Neuronal stem cell (in vitro differentiated cells): ENCODE data around the gene EHMT2.
A peak's percentile ranks its signal among the peaks of the same experiment; 100 is the strongest.

Experiments used
- DNase-seq: peaks from one replicate; pipeline ENCODE4 v3.0.0-alpha.2; 2013; ENCODE audit warnings: low spot score
- H2AFZ ChIP-seq: one replicate; pipeline ENCODE4 v1.6.1; 2013; ENCODE audit warnings: mild to moderate bottlenecking, low read length, inconsistent platforms
- H2AK5ac ChIP-seq: 2 replicates; pipeline ENCODE4 v1.6.1; 2013; ENCODE audit warnings: low read depth, mild to moderate bottlenecking, inconsistent platforms, low read length, moderate library complexity, mixed read lengths
- H2BK120ac ChIP-seq: 2 replicates; pipeline ENCODE4 v1.6.1; 2013; ENCODE audit warnings: low read depth, mild to moderate bottlenecking, inconsistent platforms, low read length, moderate library complexity, mixed read lengths
- H2BK12ac ChIP-seq: one replicate; pipeline ENCODE4 v1.6.1; 2013; ENCODE audit warnings: low read length, inconsistent platforms
- H2BK15ac ChIP-seq: 2 replicates; pipeline ENCODE4 v1.6.1; 2013; ENCODE audit warnings: mild to moderate bottlenecking, low read length, inconsistent platforms, mixed read lengths
- H2BK5ac ChIP-seq: one replicate; pipeline ENCODE4 v1.6.1; 2013; ENCODE audit warnings: inconsistent platforms, mild to moderate bottlenecking, low read length, moderate library complexity
- H3K14ac ChIP-seq: one replicate; pipeline ENCODE4 v1.6.1; 2013; ENCODE audit warnings: low read length, inconsistent platforms
- H3K18ac ChIP-seq: 2 replicates; pipeline ENCODE4 v1.6.1; 2013; ENCODE audit warnings: low read length, inconsistent platforms
- H3K23ac ChIP-seq: 2 replicates; pipeline ENCODE4 v1.6.1; 2013; ENCODE audit warnings: low read depth, mild to moderate bottlenecking, mixed read lengths, low read length, inconsistent platforms; ENCODE audit not compliant: poor library complexity
- H3K27ac ChIP-seq: replicated peaks from 3 replicates; pipeline ENCODE4 v1.5.1; 2013; ENCODE audit warnings: low read length, inconsistent platforms
- H3K27me3 ChIP-seq, 3 experiments: 2 replicates each; pipeline ENCODE4 v1.6.1; 2013; ENCODE audit warnings: low read length in 3 of 3, mild to moderate bottlenecking in 2 of 3, inconsistent platforms in 1 of 3, low read depth in 1 of 3, mixed read lengths in 1 of 3, moderate library complexity in 1 of 3; ENCODE audit not compliant: control insufficient read depth in 3 of 3, insufficient read depth in 3 of 3
- H3K36me3 ChIP-seq, 2 donors: replicated peaks in 1 of 2; 2 replicates each; pipeline ENCODE4 v1.6.1; 2013; ENCODE audit warnings: low read length in 2 of 2; ENCODE audit not compliant: control insufficient read depth in 2 of 2, insufficient read depth in 2 of 2
- H3K4ac ChIP-seq: 2 replicates; pipeline ENCODE4 v1.6.1; 2013; ENCODE audit warnings: inconsistent platforms, mild to moderate bottlenecking, low read length, moderate library complexity
- H3K4me1 ChIP-seq, 2 donors: 1 replicate in 1 of 2; 2 replicates in 1 of 2; pipeline ENCODE4 v1.6.1; 2013; ENCODE audit warnings: low read length in 2 of 2, low read depth in 1 of 2; ENCODE audit not compliant: control insufficient read depth in 2 of 2, insufficient read depth in 1 of 2
- H3K4me2 ChIP-seq: one replicate; pipeline ENCODE4 v1.6.1; 2013; ENCODE audit warnings: mild to moderate bottlenecking, low read length, inconsistent platforms; ENCODE audit not compliant: insufficient read depth, poor library complexity, severe bottlenecking
- H3K4me3 ChIP-seq, 2 donors: 2 replicates each; pipeline ENCODE4 v1.5.1; 2013; ENCODE audit warnings: low read length in 2 of 2, mild to moderate bottlenecking in 2 of 2, inconsistent platforms in 1 of 2, moderate library complexity in 1 of 2
- H3K79me1 ChIP-seq: one replicate; pipeline ENCODE4 v1.6.1; 2013; ENCODE audit warnings: low read depth, mild to moderate bottlenecking, inconsistent platforms, low read length, moderate library complexity
- H3K9ac ChIP-seq: one replicate; pipeline ENCODE4 v1.6.1; 2013; ENCODE audit warnings: mild to moderate bottlenecking, low read depth, low read length, inconsistent platforms; ENCODE audit not compliant: poor library complexity
- H3K9me3 ChIP-seq, 2 donors: replicated peaks in 1 of 2; 2 replicates each; pipeline versions ENCODE3 to v1.6.1; 2013; ENCODE audit warnings: low read length in 2 of 2, mild to moderate bottlenecking in 2 of 2, inconsistent platforms in 1 of 2, low read depth in 1 of 2, mixed read lengths in 1 of 2, moderate library complexity in 1 of 2; ENCODE audit not compliant: control insufficient read depth in 2 of 2, insufficient read depth in 1 of 2
- H4K8ac ChIP-seq: one replicate; pipeline ENCODE4 v1.6.1; 2013; ENCODE audit warnings: low read depth, mild to moderate bottlenecking, inconsistent platforms, low read length, moderate library complexity
- H4K91ac ChIP-seq: one replicate; pipeline ENCODE4 v1.6.1; 2013; ENCODE audit warnings: low read length, low read depth, mild to moderate bottlenecking, inconsistent platforms; ENCODE audit not compliant: poor library complexity
- WGBS, 2 donors: extraction: QIAGEN DNeasy Blood & Tissue Kit; methylation state at CpG; one replicate each; pipeline ENCODE4 v1.1.7; 2013; ENCODE audit warnings: missing lambda C conversion rate in 2 of 2, mixed read lengths in 1 of 2; ENCODE audit not compliant: insufficient read length in 2 of 2, insufficient replicate concordance in 1 of 2; ENCODE audit errors: extremely low coverage in 2 of 2; 5-methylcytosine and 5-hydroxymethylcytosine counted together

EHMT2 gene

DNA sequence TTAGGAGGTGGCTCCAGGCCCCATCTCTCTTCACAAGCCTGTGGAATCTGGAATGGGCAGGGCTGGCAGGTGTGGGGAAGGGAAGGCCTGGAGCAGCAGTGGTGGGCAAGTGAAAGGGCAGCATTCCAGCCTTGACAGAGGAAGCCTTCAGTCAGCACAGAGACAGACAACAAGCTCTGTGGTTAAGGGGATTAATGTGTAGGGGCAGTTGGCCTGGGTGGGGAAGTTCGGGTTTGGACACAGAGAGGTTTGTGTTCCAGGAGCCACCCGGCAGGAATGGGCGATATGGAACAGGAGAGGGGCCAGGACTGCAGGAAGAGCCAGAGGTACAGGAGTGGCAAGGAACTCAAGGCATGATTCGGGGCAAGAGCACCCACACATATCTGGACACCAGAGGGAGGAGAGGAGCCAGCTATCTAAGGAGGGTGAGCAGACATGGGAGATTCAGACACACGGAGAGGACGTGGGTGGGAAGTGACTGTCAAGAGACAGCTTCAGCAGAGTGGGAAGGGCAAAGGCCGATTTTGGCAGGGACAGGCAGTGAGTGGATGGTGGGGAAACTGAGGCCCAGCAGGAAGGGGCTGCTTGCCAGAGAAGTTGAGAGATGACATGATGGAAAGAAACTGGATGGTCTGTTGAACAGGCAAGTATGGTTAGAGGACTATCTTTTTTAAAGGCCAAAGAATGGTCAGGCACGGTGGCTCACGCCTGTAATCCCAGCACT is 16.2 kb downstream of the EHMT2 start:
- Histone ChIP-seq H2BK15ac (no peak overlapping the region), H3K4me1 (no peaks in the 10 kb centered on the region), H3K27ac (no peak overlapping the region), H4K91ac (peak overlapping the region; percentile 8), H3K79me1 (no peaks in the 10 kb centered on the region), H3K4me3 (no peak overlapping the region), H3K23ac (no peak overlapping the region), H2AFZ (no peak overlapping the region), H2BK5ac (no peak overlapping the region), H3K4me2 (no peak overlapping the region), H3K9me3 (no peaks in the 10 kb centered on the region), H2BK120ac (no peak overlapping the region), H4K8ac (peak overlapping the region; percentile 56), H3K9ac (no peak overlapping the region), H3K14ac (no peak overlapping the region), H3K18ac (no peak overlapping the region), H3K27me3 (no peaks in the 10 kb centered on the region), H3K36me3 (peaks cover 54 to 66% of the 10 kb centered on the region in 2 donors), H2AK5ac (no peak overlapping the region), H3K4ac (no peak overlapping the region), H2BK12ac (no peak overlapping the region)
- no peak for DNase-seq
- no CpG with 5 or more reads among the region's 9 CpGs for WGBS, 2 donors

DNA sequence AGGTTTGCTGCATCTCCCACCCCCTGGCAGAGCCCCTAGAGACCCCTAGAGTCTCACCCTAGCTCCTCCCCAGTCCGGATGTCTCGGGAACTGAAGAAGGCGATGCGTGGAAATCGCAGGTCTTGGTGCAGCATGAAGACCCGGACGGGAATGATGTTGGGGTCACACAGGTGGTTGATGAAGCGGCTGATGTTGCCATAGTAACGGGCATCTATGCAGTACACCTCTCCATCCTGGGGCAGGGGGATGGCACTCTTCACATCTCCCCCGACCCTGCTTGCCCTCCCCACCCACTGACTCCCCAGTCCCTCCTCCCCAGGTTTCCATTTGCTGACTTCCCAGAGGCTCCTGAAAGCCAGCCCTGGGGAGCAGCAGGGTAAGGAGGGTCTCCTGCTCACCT is 16.9 kb downstream of the EHMT2 start:
- Histone ChIP-seq H3K27me3 (no peaks in the 10 kb centered on the region), H3K9me3 (no peaks in the 10 kb centered on the region), H2AK5ac (no peak overlapping the region), H3K23ac (no peak overlapping the region), H3K36me3 (peaks cover 51 to 59% of the 10 kb centered on the region in 2 donors), H2BK5ac (no peak overlapping the region), H2AFZ (no peak overlapping the region), H2BK120ac (no peak overlapping the region), H3K79me1 (no peaks in the 10 kb centered on the region), H2BK15ac (no peak overlapping the region), H3K4me2 (no peak overlapping the region), H4K91ac (no peak overlapping the region), H3K4me3 (no peak overlapping the region), H3K9ac (no peak overlapping the region), H3K4me1 (no peaks in the 10 kb centered on the region), H4K8ac (no peak overlapping the region), H3K27ac (no peak overlapping the region), H2BK12ac (no peak overlapping the region), H3K18ac (no peak overlapping the region), H3K4ac (no peak overlapping the region), H3K14ac (no peak overlapping the region)
- DNase-seq = no peak
- WGBS, 2 donors = no CpG with 5 or more reads among the region's 10 CpGs

DNA sequence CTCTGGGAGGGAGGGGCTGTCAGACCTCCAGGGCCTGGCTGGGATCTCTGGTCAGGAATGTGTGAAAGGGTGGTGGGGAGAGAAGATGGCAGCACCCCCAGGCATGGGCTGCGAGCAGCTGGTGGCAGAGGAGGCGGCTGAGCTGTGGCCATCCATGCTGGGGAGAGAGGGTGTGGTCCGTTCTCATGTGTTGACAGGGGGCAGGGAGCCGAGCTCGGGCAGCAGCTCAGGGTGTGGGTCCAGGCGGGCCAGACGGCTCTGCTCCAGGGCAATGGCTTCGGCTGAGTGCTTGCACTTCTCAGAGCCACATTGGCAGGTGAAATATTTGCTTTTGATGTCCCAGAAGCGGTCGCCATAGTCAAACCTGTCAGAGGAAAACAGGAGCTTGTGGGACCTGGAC is 17.6 kb downstream of the EHMT2 start:
- Histone ChIP-seq H4K91ac (no peak overlapping the region), H3K4me1 (no peaks in the 10 kb centered on the region), H2BK15ac (no peak overlapping the region), H3K79me1 (no peaks in the 10 kb centered on the region), H3K18ac (no peak overlapping the region), H2BK5ac (no peak overlapping the region), H3K27me3 (no peaks in the 10 kb centered on the region), H3K27ac (no peak overlapping the region), H2AFZ (no peak overlapping the region), H3K14ac (no peak overlapping the region), H3K9ac (no peak overlapping the region), H4K8ac (peak overlapping the region; percentile 25), H3K4ac (no peak overlapping the region), H3K4me2 (no peak overlapping the region), H2AK5ac (no peak overlapping the region), H3K36me3 (peaks cover 48 to 53% of the 10 kb centered on the region in 2 donors), H3K9me3 (no peaks in the 10 kb centered on the region), H2BK12ac (no peak overlapping the region), H3K23ac (no peak overlapping the region), H2BK120ac (no peak overlapping the region), H3K4me3 (no peak overlapping the region)
- DNase-seq = no peak
- no CpG with 5 or more reads among the region's 10 CpGs for WGBS, 2 donors

DNA sequence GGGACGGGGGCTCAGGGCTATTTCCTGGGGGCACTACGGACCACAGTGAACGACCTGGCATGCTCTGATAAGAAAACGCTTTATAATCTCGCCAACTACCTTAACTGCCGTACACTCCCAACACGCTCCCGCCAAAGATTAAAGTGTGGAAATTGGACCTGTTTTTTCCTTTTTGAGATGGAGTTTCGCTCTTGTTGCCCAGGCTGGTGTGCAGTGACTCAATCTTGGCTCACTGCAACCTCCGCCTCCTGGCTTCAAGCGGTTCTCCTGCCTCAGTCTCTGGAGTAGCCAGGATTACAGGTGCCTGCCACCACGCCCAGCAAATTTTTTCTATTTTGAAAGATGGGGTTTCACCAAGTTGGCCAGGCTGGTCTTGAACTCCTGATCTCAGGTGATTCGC is 18.4 kb downstream of the EHMT2 start:
- H3K9me3 ChIP-seq = no peaks in the 10 kb centered on the region
- H2BK12ac ChIP-seq = no peak overlapping the region
- H3K79me1 ChIP-seq = no peaks in the 10 kb centered on the region
- no peak overlapping the region for H2BK15ac ChIP-seq
- no peak overlapping the region for H3K4me2 ChIP-seq
- peaks cover 40 to 46% of the 10 kb centered on the region in 2 donors for H3K36me3 ChIP-seq
- no peak overlapping the region for H3K4me3 ChIP-seq
- no peak overlapping the region for H3K18ac ChIP-seq
- H3K4me1 ChIP-seq = no peaks in the 10 kb centered on the region
- no peak overlapping the region for H2BK120ac ChIP-seq
- no peak overlapping the region for H2AFZ ChIP-seq
- no peak overlapping the region for H2BK5ac ChIP-seq
- H4K91ac ChIP-seq = no peak overlapping the region
- no peak overlapping the region for H3K14ac ChIP-seq
- WGBS, 2 donors = no CpG with 5 or more reads among the region's 13 CpGs
- H3K27ac ChIP-seq = no peak overlapping the region
- H3K27me3 ChIP-seq = no peaks in the 10 kb centered on the region
- no peak overlapping the region for H3K23ac ChIP-seq
- H3K9ac ChIP-seq = no peak overlapping the region
- no peak overlapping the region for H2AK5ac ChIP-seq
- no peak for DNase-seq
- H4K8ac ChIP-seq = no peak overlapping the region
- H3K4ac ChIP-seq = no peak overlapping the region
